HepG2 (cell line): ENCODE results near the gene ATE1. TPM values are rescaled to one million over a fixed set of nuclear protein-coding genes. Genes with fewer than 3 reads are reported as not detected.
"Not testable (repeated sequence)": the region's sequence is repeated elsewhere in the genome, so short reads cannot be mapped to it uniquely, and the experiment has no call there.

Source experiments
- ATAC-seq: fragments of 200-7000 bp; cut with Tn5 transposase; 3 replicates; pipeline ENCODE4 v1.9.1; 2020; ENCODE audit warnings: mild to moderate bottlenecking, moderate library complexity
- BruUV-seq: library from RNA; stranded (reverse); fragments of 400-500 nt; replicated peaks from 2 replicates; lab custom pipeline; 2021; lab: Mats Ljungman, UMichigan
- CTCF ChIA-PET: fragments of 300-600 bp; formaldehyde crosslinking; extraction: SDS; loops from one replicate; lab custom pipeline; 2021; ENCODE audit warnings: low total read pairs, inconsistent platforms, low intra/inter-chr PET ratio; lab: Yijun Ruan, JAX
- POLR2A ChIA-PET: fragments of 350-600 bp; sonication (Branson Sonifier 250); formaldehyde crosslinking; loops from one replicate; lab custom pipeline; 2020; ENCODE audit warnings: antibody characterized with exemption, inconsistent platforms; lab: Yijun Ruan, JAX
- DNase-seq: peaks from one replicate; pipeline ENCODE4 v3.0.0-alpha.2; 2015; ENCODE audit warnings: low spot score
- FAIRE-seq: peaks from 3 replicates; lab custom pipeline; 2011; peaks lifted over from hg19 to GRCh38; lab: Jason Lieb, UNC
- H2AFZ ChIP-seq: one replicate; pipeline ENCODE4 v1.6.1; 2011; ENCODE audit warnings: low read length, inconsistent platforms
- H3K27ac ChIP-seq: fragments of 300-600 bp; 3 replicates; pipeline ENCODE4 v1.8.0; 2011; ENCODE audit warnings: mixed run types, mild to moderate bottlenecking, mixed read lengths, low read length, inconsistent platforms; ENCODE audit not compliant: insufficient read depth; ENCODE audit errors: extremely low read length
- H3K27me3 ChIP-seq, 2 experiments: fragments of 200-600 bp in 1 of 2; 2 replicates in 1 of 2; 3 replicates in 1 of 2; pipeline versions ENCODE4 v1.6.0 to v1.8.0; 2011; ENCODE audit warnings: low read length in 2 of 2, mild to moderate bottlenecking in 2 of 2, moderate library complexity in 2 of 2, inconsistent platforms in 1 of 2; ENCODE audit not compliant: insufficient read depth in 2 of 2, control insufficient read depth in 1 of 2
- H3K36me3 ChIP-seq, 2 experiments: fragments of 200-600 bp in 1 of 2; replicated peaks in 1 of 2; 2 replicates in 1 of 2; 3 replicates in 1 of 2; pipeline versions ENCODE4 v1.5.1 to v1.8.0; 2011; ENCODE audit warnings: low read length in 2 of 2, inconsistent platforms in 1 of 2; ENCODE audit not compliant: insufficient read depth in 2 of 2, control insufficient read depth in 1 of 2
- H3K4me1 ChIP-seq: 2 replicates; pipeline ENCODE4 v1.5.1; 2012; ENCODE audit warnings: low read length, inconsistent platforms; ENCODE audit not compliant: insufficient read depth
- H3K4me2 ChIP-seq: 2 replicates; pipeline ENCODE4 v1.6.0; 2011; ENCODE audit warnings: low read depth, low read length, inconsistent platforms
- H3K4me3 ChIP-seq, 3 experiments: fragments of 200-600 bp in 1 of 3; sonication (generic), shearing (Covaris generic) in 1 of 3; replicated peaks in 1 of 3; 2 replicates each; pipeline ENCODE4 v1.5.1; 2011 to 2016; ENCODE audit warnings: low read length in 3 of 3, inconsistent platforms in 2 of 3, low read depth in 2 of 3, mild to moderate bottlenecking in 2 of 3, control low read depth in 1 of 3, mixed read lengths in 1 of 3; ENCODE audit not compliant: insufficient read depth in 1 of 3
- H3K79me2 ChIP-seq: one replicate; pipeline ENCODE4 v1.6.1; 2011; ENCODE audit warnings: low read length, inconsistent platforms; ENCODE audit not compliant: insufficient read depth
- H3K9ac ChIP-seq: 2 replicates; pipeline ENCODE4 v1.6.0; 2011; ENCODE audit warnings: mild to moderate bottlenecking, low read depth, low read length, inconsistent platforms; ENCODE audit not compliant: insufficient read depth
- H3K9me3 ChIP-seq: 2 replicates; pipeline ENCODE4 v1.5.1; 2012; ENCODE audit warnings: mild to moderate bottlenecking, low read length
- H4K20me1 ChIP-seq: 2 replicates; pipeline ENCODE4 v1.6.0; 2011; ENCODE audit warnings: inconsistent platforms, mild to moderate bottlenecking, low read length, moderate library complexity; ENCODE audit not compliant: insufficient read depth
- ATAD3A ChIP-seq: sonication (generic); formaldehyde crosslinking; IDR thresholded peaks from 2 replicates; pipeline ENCODE4 v1.4.0; 2020; ENCODE audit warnings: missing genetic modification reagents
- MLXIP ChIP-seq: sonication (generic); formaldehyde crosslinking; IDR thresholded peaks from 2 replicates; pipeline ENCODE4 v1.9.0; 2021; ENCODE audit warnings: missing genetic modification reagents, borderline replicate concordance
- MXD4 ChIP-seq: IDR thresholded peaks from 2 replicates; pipeline ENCODE4 v1.6.1; 2016; ENCODE audit warnings: mild to moderate bottlenecking, missing biosample characterization, missing genetic modification reagents
- NFYB ChIP-seq: sonication (generic); formaldehyde crosslinking; IDR thresholded peaks from 2 replicates; pipeline ENCODE4 v1.4.0; 2020; ENCODE audit warnings: missing genetic modification reagents
- NFYC ChIP-seq: IDR thresholded peaks from 2 replicates; pipeline ENCODE4 v1.6.1; 2016; ENCODE audit warnings: missing genetic modification reagents, missing compliant biosample characterization
- ZBTB1 ChIP-seq: sonication (generic); formaldehyde crosslinking; IDR thresholded peaks from 2 replicates; pipeline ENCODE4 v1.4.0; 2020; ENCODE audit warnings: missing genetic modification reagents, borderline replicate concordance
- ZNF260 ChIP-seq: sonication (generic); formaldehyde crosslinking; IDR thresholded peaks from 2 replicates; pipeline ENCODE4 v1.4.0; 2020; ENCODE audit warnings: missing genetic modification reagents, low read depth, mild to moderate bottlenecking, borderline replicate concordance
- WGBS: methylation state at CpG from one replicate; pipeline ENCODE4 v1.1.6; 2017; ENCODE audit warnings: low lambda C conversion rate; 5-methylcytosine and 5-hydroxymethylcytosine counted together
- in situ Hi-C: cut with HindIII; loops from 2 replicates; pipeline ENCODE4 v1.10.0; 2017; ENCODE audit warnings: low pct_unique_long_range_greater_than_20kb; ENCODE audit not compliant: extremely low pct_ligation_motif_present
- intact Hi-C: fragments of 100-400 bp; cut with micrococcal nuclease; formaldehyde crosslinking; loops from one replicate; pipeline ENCODE4 v1.10.0; 2022; ENCODE audit not compliant: unreplicated experiment
- polyA plus RNA-seq, 8 experiments: library from polyadenylated mRNA; depleted of rRNA in 3 of 8; stranded (reverse) in 7 of 8; unstranded in 1 of 8; fragments of >200 nt; fragmentation: Illumina TruSeq in 4 of 8; extraction: Trizol in 4 of 8; gene quantifications; 2 replicates each; pipeline versions ENCODE4 v1.2.1 to v1.2.3, GENCODE V29; 2011 to 2016; ENCODE audit warnings: low read depth in 4 of 8, missing spikeins in 1 of 8, mixed read lengths in 1 of 8; ENCODE audit not compliant: insufficient read depth in 1 of 8
- total RNA-seq, 5 experiments: library from RNA; depleted of rRNA; stranded (reverse); fragments of >200 nt; fragmentation: Illumina TruSeq; extraction: Trizol; gene quantifications; 2 replicates each; pipeline ENCODE4 v1.2.3, GENCODE V29; 2016; ENCODE audit warnings: low read depth in 1 of 5
- TF ChIP-seq, protein P1 (sequence below): sonication (generic); formaldehyde crosslinking; IDR thresholded peaks from 2 replicates; pipeline ENCODE4 v1.4.0; 2020; ENCODE audit warnings: mild to moderate bottlenecking, missing genetic modification reagents
- TF ChIP-seq, protein P2 (sequence below): IDR thresholded peaks from 2 replicates; pipeline ENCODE4 v1.6.1; 2016; ENCODE audit warnings: low read depth, missing genetic modification reagents, missing compliant biosample characterization

Gene ATE1
- total and polyA plus RNA-seq, 2 of the 13 experiments (the other 11 are each of a cell fraction or from before 2014, with no cell fraction given): 17.5 to 42.2 TPM

- H2AFZ ChIP-seq, H3K27ac ChIP-seq, DNase-seq, H3K27me3 ChIP-seq, H3K9me3 ChIP-seq, intact Hi-C loops, H4K20me1 ChIP-seq, H3K9ac ChIP-seq, FAIRE-seq, BruUV-seq, H3K4me3 ChIP-seq, ATAC-seq: not testable (repeated sequence)
- 96% methylated on average over 7 of the region's 7 CpGs for WGBS
- Histone ChIP-seq H3K4me1 (peaks cover 38% of the 10 kb centered on the region), H3K79me2 (peaks cover 30% of the 10 kb centered on the region)
- POLR2A ChIA-PET: interaction anchor here (1.4 kb wide), 1 partner anchor 8 kb away, joined by 3 read pairs; no protein-coding TSS in a partner anchor
- TF ChIP-seq NFYB: peak; percentile 42; the same call in 1 of the 2 replicates
- peak; percentile 34; the same call in 1 of the 2 replicates for TF ChIP-seq NFYC (CRISPR knock-in tag)
- TF ChIP-seq, all 625 proteins: peak for 2; not testable (repeated sequence) for 623
- CTCF ChIA-PET, H3K4me2 ChIP-seq, in situ Hi-C loops: not testable (repeated sequence)
- H3K36me3 ChIP-seq: peaks cover 9 to 36% of the 10 kb centered on the region in 2 experiments
Measured at GRCh38 chr10:121918800-121919199, 9.0 kb downstream of the ATE1 start.

- no TSS peak for BruUV-seq
- TF ChIP-seq ATAD3A (CRISPR knock-in tag) (no peak), MXD4 (CRISPR knock-in tag) (no peak), ZNF260 (CRISPR knock-in tag) (no peak), MLXIP (CRISPR knock-in tag) (no peak), ZBTB1 (CRISPR knock-in tag) (no peak)
- TF ChIP-seq, protein P1, sequence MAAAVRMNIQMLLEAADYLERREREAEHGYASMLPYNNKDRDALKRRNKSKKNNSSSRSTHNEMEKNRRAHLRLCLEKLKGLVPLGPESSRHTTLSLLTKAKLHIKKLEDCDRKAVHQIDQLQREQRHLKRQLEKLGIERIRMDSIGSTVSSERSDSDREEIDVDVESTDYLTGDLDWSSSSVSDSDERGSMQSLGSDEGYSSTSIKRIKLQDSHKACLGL (CRISPR knock-in tag): no peak
- TF ChIP-seq, protein P2, sequence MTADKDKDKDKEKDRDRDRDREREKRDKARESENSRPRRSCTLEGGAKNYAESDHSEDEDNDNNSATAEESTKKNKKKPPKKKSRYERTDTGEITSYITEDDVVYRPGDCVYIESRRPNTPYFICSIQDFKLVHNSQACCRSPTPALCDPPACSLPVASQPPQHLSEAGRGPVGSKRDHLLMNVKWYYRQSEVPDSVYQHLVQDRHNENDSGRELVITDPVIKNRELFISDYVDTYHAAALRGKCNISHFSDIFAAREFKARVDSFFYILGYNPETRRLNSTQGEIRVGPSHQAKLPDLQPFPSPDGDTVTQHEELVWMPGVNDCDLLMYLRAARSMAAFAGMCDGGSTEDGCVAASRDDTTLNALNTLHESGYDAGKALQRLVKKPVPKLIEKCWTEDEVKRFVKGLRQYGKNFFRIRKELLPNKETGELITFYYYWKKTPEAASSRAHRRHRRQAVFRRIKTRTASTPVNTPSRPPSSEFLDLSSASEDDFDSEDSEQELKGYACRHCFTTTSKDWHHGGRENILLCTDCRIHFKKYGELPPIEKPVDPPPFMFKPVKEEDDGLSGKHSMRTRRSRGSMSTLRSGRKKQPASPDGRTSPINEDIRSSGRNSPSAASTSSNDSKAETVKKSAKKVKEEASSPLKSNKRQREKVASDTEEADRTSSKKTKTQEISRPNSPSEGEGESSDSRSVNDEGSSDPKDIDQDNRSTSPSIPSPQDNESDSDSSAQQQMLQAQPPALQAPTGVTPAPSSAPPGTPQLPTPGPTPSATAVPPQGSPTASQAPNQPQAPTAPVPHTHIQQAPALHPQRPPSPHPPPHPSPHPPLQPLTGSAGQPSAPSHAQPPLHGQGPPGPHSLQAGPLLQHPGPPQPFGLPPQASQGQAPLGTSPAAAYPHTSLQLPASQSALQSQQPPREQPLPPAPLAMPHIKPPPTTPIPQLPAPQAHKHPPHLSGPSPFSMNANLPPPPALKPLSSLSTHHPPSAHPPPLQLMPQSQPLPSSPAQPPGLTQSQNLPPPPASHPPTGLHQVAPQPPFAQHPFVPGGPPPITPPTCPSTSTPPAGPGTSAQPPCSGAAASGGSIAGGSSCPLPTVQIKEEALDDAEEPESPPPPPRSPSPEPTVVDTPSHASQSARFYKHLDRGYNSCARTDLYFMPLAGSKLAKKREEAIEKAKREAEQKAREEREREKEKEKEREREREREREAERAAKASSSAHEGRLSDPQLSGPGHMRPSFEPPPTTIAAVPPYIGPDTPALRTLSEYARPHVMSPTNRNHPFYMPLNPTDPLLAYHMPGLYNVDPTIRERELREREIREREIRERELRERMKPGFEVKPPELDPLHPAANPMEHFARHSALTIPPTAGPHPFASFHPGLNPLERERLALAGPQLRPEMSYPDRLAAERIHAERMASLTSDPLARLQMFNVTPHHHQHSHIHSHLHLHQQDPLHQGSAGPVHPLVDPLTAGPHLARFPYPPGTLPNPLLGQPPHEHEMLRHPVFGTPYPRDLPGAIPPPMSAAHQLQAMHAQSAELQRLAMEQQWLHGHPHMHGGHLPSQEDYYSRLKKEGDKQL: no peak
Measured at GRCh38 chr10:121914661-121915060, 13.2 kb downstream of the ATE1 start.

More at GRCh38 chr10:121914661-121915060, 13.2 kb downstream of the ATE1 start:
- peaks cover 40% of the 10 kb centered on the region for H3K4me1 ChIP-seq
- no peak for FAIRE-seq
- ATAC-seq: no peak
- no peaks in the 10 kb centered on the region for H3K27me3 ChIP-seq
- ChIA-PET CTCF (no interaction called here), POLR2A (no interaction called here)
- no peak overlapping the region for H3K4me3 ChIP-seq
- peaks cover 12 to 32% of the 10 kb centered on the region in 2 experiments for H3K36me3 ChIP-seq
- peaks cover 8% of the 10 kb centered on the region for H3K79me2 ChIP-seq
- no peak overlapping the region for H2AFZ ChIP-seq
- no peak overlapping the region for H3K4me2 ChIP-seq
- no peak overlapping the region for H3K27ac ChIP-seq
- in situ Hi-C loops: no loop called here
- H3K9me3 ChIP-seq: no peaks in the 10 kb centered on the region
- WGBS: 80% methylated on average over 6 of the region's 6 CpGs
- H3K9ac ChIP-seq: no peak overlapping the region
- H4K20me1 ChIP-seq: no peaks in the 10 kb centered on the region
- no peak for DNase-seq
- intact Hi-C loops: no loop called here
